K562 (cell line): ENCODE measurements around the gene CCDC88C. TPM values are rescaled to one million over a fixed set of nuclear protein-coding genes. Genes with fewer than 3 reads are reported as not detected.

Source experiments
- ATAC-seq: fragments of 200-7000 bp; cut with Tn5 transposase; 3 replicates; pipeline ENCODE4 v1.9.1; 2020; ENCODE audit warnings: moderate library complexity
- BruUV-seq: library from RNA; stranded (reverse); fragments of 400-500 nt; replicated peaks from 2 replicates; lab custom pipeline; 2021; lab: Mats Ljungman, UMichigan
- CTCF ChIA-PET: fragments of 300-600 bp; formaldehyde crosslinking; extraction: SDS; loops from one replicate; lab custom pipeline; 2021; ENCODE audit warnings: low intra/inter-chr PET ratio; lab: Yijun Ruan, JAX
- POLR2A ChIA-PET: fragments of 300-600, 350-650 bp; sonication (Branson Sonifier 250); formaldehyde crosslinking; extraction: SDS; loops from one replicate; lab custom pipeline; 2021; ENCODE audit warnings: antibody characterized with exemption, inconsistent platforms; lab: Yijun Ruan, JAX
- DNase-seq, 4 experiments: peaks; one replicate each; pipeline versions ENCODE4 v3.0.0 to v3.0.0-alpha.2; 2011 to 2018; ENCODE audit warnings: low spot score in 3 of 4, mixed read lengths in 3 of 4; ENCODE audit errors: extremely low read depth in 1 of 4
- FAIRE-seq: peaks from 2 replicates; lab custom pipeline; 2011; peaks lifted over from hg19 to GRCh38; lab: Jason Lieb, UNC
- H2AFZ ChIP-seq: 2 replicates; pipeline ENCODE4 v1.6.0; 2011; ENCODE audit warnings: low read depth, low read length, control low read depth, inconsistent platforms
- H3K27ac ChIP-seq: fragments of 200-600 bp; 3 replicates; pipeline ENCODE4 v1.8.0; 2011; ENCODE audit warnings: low read depth, mild to moderate bottlenecking, control low read depth, inconsistent platforms, low read length, moderate library complexity, mixed read lengths; ENCODE audit errors: extremely low read depth
- H3K27me3 ChIP-seq, 2 experiments: fragments of 300-600 bp in 1 of 2; 2 replicates in 1 of 2; 3 replicates in 1 of 2; pipeline versions ENCODE4 v1.6.0 to v1.8.0; 2011; ENCODE audit warnings: inconsistent platforms in 2 of 2, low read length in 2 of 2, mild to moderate bottlenecking in 1 of 2, mixed read lengths in 1 of 2, moderate library complexity in 1 of 2; ENCODE audit not compliant: control insufficient read depth in 2 of 2, insufficient read depth in 2 of 2
- H3K36me3 ChIP-seq: fragments of 300-600 bp; 3 replicates; pipeline ENCODE4 v1.8.0; 2011; ENCODE audit warnings: mild to moderate bottlenecking, low read length, inconsistent platforms; ENCODE audit not compliant: control insufficient read depth, insufficient read depth
- H3K4me1 ChIP-seq, 2 experiments: fragments of 200-600 bp in 1 of 2; replicated peaks in 1 of 2; 2 replicates in 1 of 2; 3 replicates in 1 of 2; pipeline versions ENCODE4 v1.5.1 to v1.8.0; 2011; ENCODE audit warnings: inconsistent platforms in 2 of 2, low read length in 2 of 2, mild to moderate bottlenecking in 1 of 2, mixed read lengths in 1 of 2, moderate library complexity in 1 of 2; ENCODE audit not compliant: control insufficient read depth in 2 of 2, insufficient read depth in 2 of 2
- H3K4me2 ChIP-seq: 2 replicates; pipeline ENCODE4 v1.6.1; 2011; ENCODE audit warnings: low read length, control low read depth, inconsistent platforms, mixed read lengths; ENCODE audit not compliant: insufficient read depth
- H3K4me3 ChIP-seq: fragments of 200-600 bp; sonication (generic), shearing (Covaris generic); 2 replicates; pipeline ENCODE4 v1.5.1; 2016; ENCODE audit warnings: control low read depth, inconsistent platforms
- H3K79me2 ChIP-seq: fragments of 200-600 bp; 3 replicates; pipeline ENCODE4 v1.8.0; 2011; ENCODE audit warnings: low read length, inconsistent platforms; ENCODE audit not compliant: control insufficient read depth, insufficient read depth
- H3K9ac ChIP-seq, 2 experiments: 2 replicates each; pipeline versions ENCODE4 v1.6.0 to v1.6.1; 2011; ENCODE audit warnings: low read depth in 2 of 2, low read length in 2 of 2, control low read depth in 1 of 2, inconsistent platforms in 1 of 2, mild to moderate bottlenecking in 1 of 2, mixed read lengths in 1 of 2; ENCODE audit not compliant: insufficient read depth in 1 of 2
- H3K9me1 ChIP-seq: one replicate; pipeline ENCODE4 v1.6.0; 2011; ENCODE audit warnings: inconsistent platforms, mild to moderate bottlenecking, low read length, moderate library complexity; ENCODE audit not compliant: control insufficient read depth, insufficient read depth
- H3K9me3 ChIP-seq: replicated peaks from 2 replicates; pipeline ENCODE4 v1.5.1; 2011; ENCODE audit warnings: low read depth, low read length, inconsistent platforms; ENCODE audit not compliant: control insufficient read depth, insufficient read depth
- H4K20me1 ChIP-seq: replicated peaks from 2 replicates; pipeline ENCODE4 v1.6.1; 2011; ENCODE audit warnings: low read length, inconsistent platforms, mixed read lengths; ENCODE audit not compliant: control insufficient read depth, insufficient read depth
- ATF3 ChIP-seq, 2 experiments: fragments of 450-650 bp in 1 of 2; sonication (generic) in 1 of 2; formaldehyde crosslinking in 1 of 2; IDR thresholded peaks in 1 of 2; conservative IDR thresholded peaks in 1 of 2; 2 replicates each; pipeline versions ENCODE4 v1.6.1 to v1.8.1; 2016 to 2023; ENCODE audit warnings: mild to moderate bottlenecking in 2 of 2, moderate library complexity in 2 of 2, inconsistent platforms in 1 of 2, missing genetic modification reagents in 1 of 2
- C11orf30 ChIP-seq: fragments of 450-650 bp; IDR thresholded peaks from 2 replicates; pipeline ENCODE4 v1.6.1; 2016; ENCODE audit warnings: low read depth, mild to moderate bottlenecking
- CBFB ChIP-seq: sonication (generic); formaldehyde crosslinking; IDR thresholded peaks from 2 replicates; pipeline ENCODE4 v1.4.0; 2020; ENCODE audit warnings: mild to moderate bottlenecking, missing genetic modification reagents
- CEBPB ChIP-seq: fragments of 450-650 bp; IDR thresholded peaks from 2 replicates; pipeline ENCODE4 v1.6.1; 2016; ENCODE audit warnings: missing genetic modification characterization, missing compliant biosample characterization
- CEBPG ChIP-seq, 3 experiments: fragments of 200-800 bp in 1 of 3; sonication (Bioruptor generic) in 1 of 3; sonication (generic) in 1 of 3; formaldehyde crosslinking in 1 of 3; IDR thresholded peaks in 2 of 3; conservative IDR thresholded peaks in 1 of 3; 2 replicates each; pipeline versions ENCODE4 v1.6.1 to v1.8.0; 2016 to 2022; ENCODE audit warnings: missing compliant biosample characterization in 2 of 3, missing genetic modification characterization in 2 of 3, mild to moderate bottlenecking in 1 of 3, missing genetic modification reagents in 1 of 3
- NFE2 ChIP-seq: IDR thresholded peaks from 2 replicates; pipeline ENCODE4 v1.6.1; 2014; ENCODE audit warnings: antibody characterized with exemption, low read depth
- PHF21A ChIP-seq: fragments of 450-650 bp; IDR thresholded peaks from 2 replicates; pipeline ENCODE4 v1.6.1; 2017; ENCODE audit warnings: low read depth, borderline replicate concordance
- POLR2A ChIP-seq: fragments of 450-650 bp; conservative IDR thresholded peaks from 2 replicates; pipeline ENCODE4 v1.6.1; 2016
- SMAD4 ChIP-seq: fragments of 250-450 bp; sonication (Bioruptor Pico); conservative IDR thresholded peaks from 2 replicates; pipeline ENCODE4 v1.8.0; 2021; ENCODE audit warnings: inconsistent platforms, mild to moderate bottlenecking, moderate library complexity
- SOX6 ChIP-seq: fragments of 450-650 bp; IDR thresholded peaks from 2 replicates; pipeline ENCODE4 v1.6.1; 2014; ENCODE audit warnings: mild to moderate bottlenecking
- XRCC3 ChIP-seq: fragments of 450-650 bp; IDR thresholded peaks from 2 replicates; pipeline ENCODE4 v1.6.1; 2017; ENCODE audit warnings: mild to moderate bottlenecking, moderate library complexity
- ZFP36 ChIP-seq: fragments of 150-350 bp; IDR thresholded peaks from 2 replicates; pipeline ENCODE4 v1.6.1; 2018; ENCODE audit warnings: low read length, low read depth; ENCODE audit not compliant: partially characterized antibody
- ZNF384 ChIP-seq: IDR thresholded peaks from 2 replicates; pipeline ENCODE4 v1.6.1; 2012; ENCODE audit warnings: low read depth, low read length, improper control_type of control experiment
- WGBS: fragments of 100-300 bp; shearing (Covaris generic); methylation state at CpG from one replicate; pipeline ENCODE4 v1.1.6; 2016; ENCODE audit warnings: low coverage, mixed read lengths; ENCODE audit not compliant: insufficient coverage; ENCODE audit errors: missing lambda C conversion rate; 5-methylcytosine and 5-hydroxymethylcytosine counted together
- in situ Hi-C: fragments of 300-500 bp; cut with MboI; formaldehyde crosslinking; loops from 4 replicates; pipeline ENCODE4 v1.15.0; 2018; ENCODE audit warnings: inconsistent platforms, mixed read lengths
- intact Hi-C: fragments of 100-400 bp; cut with micrococcal nuclease; formaldehyde crosslinking; loops from 2 replicates; pipeline ENCODE4 v1.14.2; 2022
- polyA plus RNA-seq, 8 experiments: library from polyadenylated mRNA; depleted of rRNA in 4 of 8; stranded (reverse) in 5 of 8; unstranded in 3 of 8; fragments of >200 nt; fragmentation: Nextera tagmentation in 2 of 8; fragmentation: Illumina TruSeq in 1 of 8; extraction: Ambion mirVana in 2 of 8; extraction: Trizol in 1 of 8; gene quantifications; 2 replicates each; pipeline versions ENCODE4 v1.2.1 to v1.2.3, GENCODE V29; 2011 to 2014; ENCODE audit warnings: inconsistent platforms in 1 of 8, missing spikeins in 1 of 8
- total RNA-seq, 7 experiments: library from RNA; depleted of rRNA in 6 of 7; stranded (reverse); fragments of >200 nt in 6 of 7; fragmentation: Illumina TruSeq in 2 of 7; extraction: Trizol in 2 of 7; gene quantifications; 2 replicates each; pipeline versions ENCODE4 v1.2.1 to v1.2.3, GENCODE V29; 2011 to 2021; ENCODE audit warnings: low replicate concordance in 1 of 7
- TF ChIP-seq, protein P1 (sequence below): fragments of 250-450 bp; sonication (Bioruptor Pico); IDR thresholded peaks from 2 replicates; pipeline ENCODE4 v1.9.0; 2021; ENCODE audit warnings: mild to moderate bottlenecking
- TF ChIP-seq, protein P2 (sequence below): fragments of 450-650 bp; formaldehyde crosslinking; conservative IDR thresholded peaks from 2 replicates; pipeline ENCODE4 v1.4.0; 2022; ENCODE audit warnings: mild to moderate bottlenecking, missing genetic modification characterization

The CCDC88C gene
- total and polyA plus RNA-seq, 9 of the 15 experiments (the other 6 are each of a cell fraction or from before 2014, with no cell fraction given), result 0.62 to 22.5 (median 10.7) TPM

GRCh38 chr14:91261986-91262549 is 155.6 kb downstream of the CCDC88C start:
- no peaks in the 10 kb centered on the region; the same call in 2 of the 3 replicates for H3K36me3 ChIP-seq
- ATAC-seq (no peak), FAIRE-seq (no peak), DNase-seq (no peak)
- 46% methylated on average over 8 of the region's 11 CpGs for WGBS
- H3K79me2 ChIP-seq, result peaks cover 31% of the 10 kb centered on the region
- no peak overlapping the region for H3K4me2 ChIP-seq
- no peaks in the 10 kb centered on the region for H3K9me3 ChIP-seq
- no TSS peak for BruUV-seq
- no peak overlapping the region for H2AFZ ChIP-seq
- H3K9ac ChIP-seq, result no peak overlapping the region
- no peak overlapping the region for H3K4me3 ChIP-seq
- no peaks in the 10 kb centered on the region for H3K9me1 ChIP-seq
- intact Hi-C loops, result no loop called here
- H3K4me1 ChIP-seq, result peaks cover 28 to 40% of the 10 kb centered on the region in 2 experiments; a peak in 4 of 5 replicates
- POLR2A ChIA-PET, result interaction anchor here (0.6 kb wide), 1 partner anchor 58 kb away, joined by 5 read pairs; no protein-coding TSS in a partner anchor
- no peaks in the 10 kb centered on the region for H3K27me3 ChIP-seq
- CTCF ChIA-PET, result no interaction called here
- no peaks in the 10 kb centered on the region for H4K20me1 ChIP-seq
- TF ChIP-seq C11orf30 (0 out of 2 replicates have a peak, but pooled peaks have one; percentile 12), POLR2A (no peak), ATF3 (IDR thresholded peaks at IDR 0.05) (peak; percentile 82), ATF3 (CRISPR knock-in tag; conservative IDR thresholded peaks at IDR 0.05) (no peak), SMAD4 (CRISPR knock-in tag) (no peak), CEBPG (CRISPR knock-in tag; IDR thresholded peaks at IDR 0.05) (peak; percentile 60; the same call in 1 of the 2 replicates), CEBPG (tag; conservative IDR thresholded peaks at IDR 0.05 in 1 of 2, IDR thresholded peaks at IDR 0.05 in 1 of 2) (peak; percentile 50 to 72), XRCC3 (no peak), CBFB (CRISPR knock-in tag) (no peak), ZNF384 (peak; percentile 74), NFE2 (0 out of 2 replicates have a peak, but pooled peaks have one; percentile 37), ZFP36 (peak; percentile 92), PHF21A (no peak), CEBPB (tag) (peak; percentile 90), SOX6 (no peak)
- TF ChIP-seq, protein P1, sequence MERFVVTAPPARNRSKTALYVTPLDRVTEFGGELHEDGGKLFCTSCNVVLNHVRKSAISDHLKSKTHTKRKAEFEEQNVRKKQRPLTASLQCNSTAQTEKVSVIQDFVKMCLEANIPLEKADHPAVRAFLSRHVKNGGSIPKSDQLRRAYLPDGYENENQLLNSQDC, result no peak
- TF ChIP-seq, protein P2, sequence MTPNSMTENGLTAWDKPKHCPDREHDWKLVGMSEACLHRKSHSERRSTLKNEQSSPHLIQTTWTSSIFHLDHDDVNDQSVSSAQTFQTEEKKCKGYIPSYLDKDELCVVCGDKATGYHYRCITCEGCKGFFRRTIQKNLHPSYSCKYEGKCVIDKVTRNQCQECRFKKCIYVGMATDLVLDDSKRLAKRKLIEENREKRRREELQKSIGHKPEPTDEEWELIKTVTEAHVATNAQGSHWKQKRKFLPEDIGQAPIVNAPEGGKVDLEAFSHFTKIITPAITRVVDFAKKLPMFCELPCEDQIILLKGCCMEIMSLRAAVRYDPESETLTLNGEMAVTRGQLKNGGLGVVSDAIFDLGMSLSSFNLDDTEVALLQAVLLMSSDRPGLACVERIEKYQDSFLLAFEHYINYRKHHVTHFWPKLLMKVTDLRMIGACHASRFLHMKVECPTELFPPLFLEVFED (CRISPR knock-in tag), result no peak
- in situ Hi-C loops, result no loop called here
- H3K27ac ChIP-seq, result no peak overlapping the region
